Head of caudate nucleus (tissue), 42 donors: ENCODE measurements around the gene RALBP1.

ENCODE experiments used
- DNase-seq, 42 donors: peaks; one replicate each; pipeline versions ENCODE4 v3.0.0 to v3.0.0-alpha.2; 2020 to 2021; ENCODE audit warnings: mixed read lengths in 7 of 42
- intact Hi-C: fragments of 100-400 bp; cut with DNase I; formaldehyde crosslinking; loops from one replicate; pipeline ENCODE4 v1.15.0; 2022

The RALBP1 gene

GRCh38 chr18:9488538-9488937 lies 13.2 kb downstream of the RALBP1 start:
- no peak for DNase-seq
- intact Hi-C loops = no loop called here

- intact Hi-C loops = no loop called here
- no peak for DNase-seq
Observed at GRCh38 chr18:9494778-9495331, 19.5 kb downstream of the RALBP1 start.

GRCh38 chr18:9495465-9495864 lies 20.2 kb downstream of the RALBP1 start:
- intact Hi-C loops = no loop called here
- no peak for DNase-seq

- intact Hi-C loops = no loop called here
- no peak for DNase-seq
Observed at GRCh38 chr18:9495916-9496705, 20.8 kb downstream of the RALBP1 start.

GRCh38 chr18:9506046-9506792 lies 30.9 kb downstream of the RALBP1 start:
- intact Hi-C loops = no loop called here

GRCh38 chr18:9507565-9508088 lies 32.3 kb downstream of the RALBP1 start:
- intact Hi-C loops = no loop called here
- no peak for DNase-seq

More at GRCh38 chr18:9506046-9506792, 30.9 kb downstream of the RALBP1 start:
- DNase-seq = no peak

GRCh38 chr18:9508446-9509025 lies 33.2 kb downstream of the RALBP1 start:
- DNase-seq = no peak
- intact Hi-C loops = no loop called here

GRCh38 chr18:9513971-9514512 lies 38.7 kb downstream of the RALBP1 start:
- intact Hi-C loops = no loop called here
- no peak for DNase-seq

- intact Hi-C loops = no loop called here
- peak in 4 of 42 donors; percentile 9 to 56 (median 20) for DNase-seq
Observed at GRCh38 chr18:9516437-9517064, 41.2 kb downstream of the RALBP1 start.

GRCh38 chr18:9517869-9518268 lies 42.6 kb downstream of the RALBP1 start:
- intact Hi-C loops = no loop called here

GRCh38 chr18:9519399-9519798 lies 44.1 kb downstream of the RALBP1 start:
- no peak for DNase-seq
- intact Hi-C loops = no loop called here

More at GRCh38 chr18:9517869-9518268, 42.6 kb downstream of the RALBP1 start:
- DNase-seq = no peak

- no peak for DNase-seq
- intact Hi-C loops = no loop called here
Observed at GRCh38 chr18:9520666-9521065, 45.4 kb downstream of the RALBP1 start.

GRCh38 chr18:9521770-9522169 lies 46.5 kb downstream of the RALBP1 start:
- intact Hi-C loops = no loop called here

GRCh38 chr18:9522952-9523351 lies 47.6 kb downstream of the RALBP1 start:
- intact Hi-C loops = no loop called here
- no peak for DNase-seq

More at GRCh38 chr18:9521770-9522169, 46.5 kb downstream of the RALBP1 start:
- DNase-seq = no peak

- intact Hi-C loops = no loop called here
- DNase-seq = no peak
Observed at GRCh38 chr18:9526458-9526857, 51.1 kb downstream of the RALBP1 start.

- no peak for DNase-seq
- intact Hi-C loops = no loop called here
Observed at GRCh38 chr18:9530226-9531009, 55.1 kb downstream of the RALBP1 start.

- no peak for DNase-seq
- intact Hi-C loops = no loop called here
Observed at GRCh38 chr18:9531791-9532410, 56.6 kb downstream of the RALBP1 start.

GRCh38 chr18:9534844-9535243 lies 59.5 kb downstream of the RALBP1 start:
- no peak for DNase-seq
- intact Hi-C loops = no loop called here
